Left renal cortex interstitium (tissue), 4 donors: ENCODE results near the gene COL4A2. TPM values are rescaled to one million over a fixed set of nuclear protein-coding genes. Genes with fewer than 3 reads are reported as not detected.
"Not testable (repeated sequence)": the region's sequence is repeated elsewhere in the genome, so short reads cannot be mapped to it uniquely, and the experiment has no call there.

Experiments
- DNase-seq, 4 donors: peaks; one replicate each; pipeline ENCODE4 v3.0.0-alpha.2; 2013; ENCODE audit warnings: low read depth in 4 of 4, low spot score in 2 of 4, missing footprints in 1 of 4
- polyA plus RNA-seq, 4 donors: library from polyadenylated mRNA; unstranded; fragments of 120-200 nt; gene quantifications; one replicate each; pipeline ENCODE4 v1.2.1, GENCODE V29; 2013; ENCODE audit not compliant: insufficient read length in 4 of 4

The COL4A2 gene
- polyA plus RNA-seq, 4 donors: 413 to 571 (median 494) TPM

DNA sequence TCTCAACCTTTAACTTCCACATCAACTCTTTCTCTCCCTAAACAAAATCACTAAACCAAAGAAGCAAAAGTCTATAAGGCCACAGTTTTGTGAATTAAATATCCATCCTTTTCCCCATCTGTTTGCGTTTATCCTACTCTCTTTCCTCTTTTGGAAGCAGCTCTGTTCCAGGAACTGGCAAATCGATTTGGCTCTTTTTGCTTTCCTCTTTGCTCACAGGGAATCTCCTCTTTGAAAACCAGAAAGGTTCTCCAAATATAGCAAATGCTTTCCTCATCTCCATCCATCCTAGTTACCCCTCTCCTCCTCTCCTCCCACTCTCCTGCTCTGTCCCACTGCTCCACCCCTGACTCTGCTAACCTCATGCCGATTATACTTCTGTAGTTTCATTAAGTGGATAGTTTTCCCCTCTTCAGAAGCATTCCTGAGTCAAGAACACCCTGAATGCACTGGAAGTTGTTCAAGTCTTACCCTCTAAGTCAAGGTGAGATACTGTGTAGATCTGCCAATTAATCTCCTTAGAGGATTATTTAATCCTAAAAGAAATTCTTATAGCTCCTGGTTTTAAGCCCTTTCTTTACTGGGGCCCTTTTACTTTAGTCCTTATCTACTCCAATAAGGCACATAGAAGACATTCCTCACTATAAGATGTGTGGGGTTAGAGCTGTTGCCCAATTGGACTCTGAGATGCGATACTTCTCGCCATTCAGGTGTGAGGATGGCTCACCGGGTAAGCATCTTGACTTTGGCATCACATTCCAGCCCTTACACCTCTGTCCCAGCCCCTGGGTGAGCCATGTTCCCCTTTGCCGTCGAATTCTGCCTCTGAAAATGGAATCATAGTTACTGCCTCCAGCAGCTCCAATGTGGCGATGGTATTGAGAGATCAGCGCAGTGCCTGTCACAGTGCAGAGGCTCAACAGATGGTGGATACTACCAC, 67.6 kb downstream of the COL4A2 start:
- DNase-seq: no peak

DNA sequence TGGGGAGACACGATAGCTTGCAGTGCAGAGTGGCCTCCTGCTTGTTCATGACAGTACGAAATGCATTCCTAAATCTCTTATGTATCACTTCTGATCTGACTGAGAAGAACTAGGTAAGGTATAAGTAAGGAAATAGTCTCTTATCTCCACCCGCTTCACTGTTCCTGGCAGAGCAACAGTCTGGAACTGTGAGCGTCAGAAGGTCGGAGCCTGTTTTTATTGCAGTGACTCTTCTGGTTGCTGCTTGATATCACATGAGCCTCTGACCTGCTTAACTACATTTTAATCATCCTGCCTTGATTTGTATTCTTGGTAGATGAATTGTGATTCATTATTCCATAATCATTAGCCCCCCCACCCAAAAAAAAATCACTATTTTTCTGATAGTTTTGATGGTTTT, 69.0 kb downstream of the COL4A2 start:
- DNase-seq: no peak

DNA sequence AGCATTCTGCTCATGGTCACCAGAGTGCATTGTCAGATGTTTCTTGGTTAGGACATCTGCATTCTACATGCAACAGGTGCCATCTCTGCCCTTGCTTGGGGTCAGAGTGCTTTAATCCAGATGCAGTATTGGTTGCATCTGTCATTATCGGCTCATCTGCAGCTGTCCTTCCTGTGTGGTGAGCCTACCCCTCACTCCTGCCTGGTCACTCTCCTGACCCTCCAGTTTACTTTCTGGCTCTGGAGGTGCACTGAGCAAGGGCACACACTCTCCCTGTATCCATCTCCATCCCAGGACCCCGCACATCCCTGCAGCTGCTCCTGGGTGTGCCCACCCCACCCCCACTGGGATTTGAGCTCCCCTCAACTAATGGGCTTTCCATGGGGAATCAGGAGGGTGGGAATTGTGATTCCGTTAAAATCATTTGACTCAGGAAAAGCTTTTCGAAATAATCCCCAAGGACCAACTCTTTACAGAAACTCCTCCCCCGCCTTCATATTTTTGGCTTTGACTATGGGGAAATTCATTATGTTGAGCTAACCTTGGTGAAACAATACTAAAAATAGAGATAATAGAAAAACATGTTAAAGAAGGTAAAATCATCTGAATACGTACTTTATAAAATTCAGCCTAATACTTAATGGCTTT, 70.2 kb downstream of the COL4A2 start:
- no peak for DNase-seq

DNA sequence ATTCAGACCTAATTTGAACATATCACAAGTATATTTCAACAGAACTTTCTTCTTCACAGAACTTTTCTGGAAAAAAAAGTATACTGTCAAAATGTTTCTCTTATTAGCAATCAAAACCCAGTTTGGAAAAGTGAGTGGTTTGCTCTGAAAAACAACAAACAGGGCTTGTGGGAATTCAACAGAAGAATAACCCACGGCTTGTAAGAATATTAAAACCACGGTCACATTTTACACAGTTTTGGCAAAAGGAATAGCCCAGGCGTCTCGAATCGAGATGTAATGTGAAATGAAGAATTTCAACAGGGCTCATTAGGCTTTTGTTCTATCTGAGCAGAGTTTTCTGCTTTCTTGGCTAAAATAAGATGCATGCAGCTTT, 70.7 kb downstream of the COL4A2 start:
- DNase-seq: no peak

DNA sequence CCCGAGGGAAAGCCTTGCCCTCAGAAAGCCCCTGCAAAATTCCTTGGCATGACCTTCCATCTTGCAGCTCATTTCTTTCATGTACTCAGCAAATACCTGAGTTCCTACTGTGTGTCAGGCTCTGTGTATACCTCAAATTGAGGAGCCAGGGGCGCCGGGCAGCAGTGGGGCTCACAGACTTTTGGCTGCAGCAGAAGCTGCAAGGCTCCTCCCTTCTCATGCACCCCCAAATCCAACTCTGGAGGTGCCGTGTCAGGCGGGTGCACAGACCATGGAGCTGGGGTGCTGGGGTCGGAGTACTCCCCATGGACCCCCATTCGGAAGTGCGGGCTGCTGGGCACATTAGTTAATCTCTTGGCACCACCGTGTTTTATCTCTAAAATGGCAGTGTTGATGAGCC, 72.3 kb downstream of the COL4A2 start:
- DNase-seq: no peak

DNA sequence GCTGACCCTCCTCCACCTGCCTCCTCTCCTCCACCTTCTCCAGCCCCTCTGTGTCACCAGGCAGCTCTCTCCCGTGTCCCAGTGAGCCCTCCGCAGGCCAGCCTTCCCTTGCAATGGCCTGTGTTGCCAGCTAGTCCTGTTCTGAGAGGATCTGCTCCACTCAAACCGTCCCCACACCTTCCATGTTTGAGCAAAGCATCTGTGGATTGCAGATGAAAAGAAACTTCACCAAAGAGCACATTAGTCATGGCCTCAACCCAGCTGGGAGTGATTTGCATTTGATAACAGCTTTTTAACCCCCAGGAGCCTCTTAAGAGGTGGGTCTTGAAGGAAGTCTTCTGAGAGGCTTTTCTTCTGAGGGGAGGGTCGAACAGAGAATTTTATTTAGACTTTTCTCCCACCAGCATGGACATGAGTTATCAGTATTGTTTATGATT, 72.8 kb downstream of the COL4A2 start:
- DNase-seq: no peak

DNA sequence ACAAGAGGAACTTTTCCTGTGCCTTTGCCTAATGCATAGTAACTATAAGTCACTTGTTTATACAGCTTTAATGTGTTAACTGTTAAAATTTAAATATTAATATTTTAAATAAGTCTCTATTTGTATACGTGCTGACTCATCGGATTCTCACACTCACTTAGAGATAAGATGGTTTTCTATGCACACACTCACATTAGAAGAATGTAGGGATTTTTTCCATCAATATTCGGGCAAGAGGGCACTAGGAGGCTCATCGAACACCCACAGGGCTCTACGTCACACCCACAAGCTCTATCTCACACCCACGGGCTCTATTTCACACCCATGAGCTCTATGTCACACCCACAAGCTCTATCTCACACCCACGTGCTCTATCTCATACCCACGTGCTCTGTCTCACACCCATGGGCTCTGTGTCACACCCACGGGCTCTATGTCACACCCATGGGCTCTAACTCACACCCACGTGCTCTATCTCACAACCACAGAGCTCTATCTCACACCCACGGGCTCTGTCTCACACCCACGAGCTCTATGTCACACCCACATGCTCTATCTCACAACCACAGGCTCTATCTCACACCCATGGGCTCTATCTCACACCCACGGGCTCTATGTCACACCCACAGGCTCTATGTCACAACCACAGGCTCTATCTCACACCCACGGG, 73.4 kb downstream of the COL4A2 start:
- no peak for DNase-seq

DNA sequence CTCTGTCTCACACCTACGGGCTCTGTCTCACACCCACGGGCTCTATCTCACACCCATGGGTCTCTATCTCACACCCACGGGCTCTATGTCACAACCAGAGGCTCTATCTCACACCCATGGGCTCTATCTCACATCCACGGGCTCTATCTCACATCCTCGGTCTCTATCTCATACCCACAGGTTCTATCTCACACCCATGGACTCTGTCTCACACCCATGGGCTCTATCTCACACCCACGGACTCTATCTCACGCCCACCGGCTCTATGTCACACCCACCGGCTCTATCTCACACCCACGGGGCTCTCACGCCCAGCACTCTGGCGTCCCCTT, 73.9 kb downstream of the COL4A2 start:
- no peak for DNase-seq

DNA sequence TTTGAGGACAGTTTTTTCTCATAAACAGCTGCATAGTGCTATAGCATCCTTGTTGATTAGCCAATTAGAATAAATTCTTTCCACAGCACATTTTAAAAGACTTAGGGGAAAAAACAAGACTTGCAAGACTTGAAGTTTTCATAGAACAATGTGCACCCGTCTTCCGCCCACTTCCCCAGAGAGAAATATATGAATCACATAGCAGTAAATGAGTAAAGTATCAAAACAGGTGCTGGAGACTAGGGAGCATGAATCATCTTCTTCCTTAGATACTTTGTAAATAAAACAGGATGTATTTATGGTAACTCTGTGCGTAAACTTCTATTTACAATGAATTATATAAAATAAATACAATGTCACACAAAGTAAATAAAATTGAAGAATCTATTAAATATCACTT, 75.1 kb downstream of the COL4A2 start:
- DNase-seq: no peak

DNA sequence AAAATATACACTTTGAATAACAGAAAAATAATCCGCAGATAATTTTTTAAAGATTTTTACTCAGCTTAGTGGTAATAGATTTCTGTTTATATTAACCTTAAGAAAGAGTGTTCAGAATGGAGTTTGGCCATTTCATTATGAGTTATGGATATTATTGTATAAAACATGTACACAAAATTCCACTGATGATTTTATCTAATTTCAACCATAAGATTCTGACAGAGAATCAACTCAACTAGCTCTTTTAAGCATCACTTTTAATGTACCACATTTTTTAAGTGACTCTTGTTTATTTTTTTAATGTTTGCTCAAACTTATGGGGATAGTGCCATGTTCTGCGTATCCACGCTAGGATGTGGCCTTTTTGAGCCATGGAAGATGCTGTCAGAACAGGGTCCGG, 75.7 kb downstream of the COL4A2 start:
- DNase-seq: no peak

DNA sequence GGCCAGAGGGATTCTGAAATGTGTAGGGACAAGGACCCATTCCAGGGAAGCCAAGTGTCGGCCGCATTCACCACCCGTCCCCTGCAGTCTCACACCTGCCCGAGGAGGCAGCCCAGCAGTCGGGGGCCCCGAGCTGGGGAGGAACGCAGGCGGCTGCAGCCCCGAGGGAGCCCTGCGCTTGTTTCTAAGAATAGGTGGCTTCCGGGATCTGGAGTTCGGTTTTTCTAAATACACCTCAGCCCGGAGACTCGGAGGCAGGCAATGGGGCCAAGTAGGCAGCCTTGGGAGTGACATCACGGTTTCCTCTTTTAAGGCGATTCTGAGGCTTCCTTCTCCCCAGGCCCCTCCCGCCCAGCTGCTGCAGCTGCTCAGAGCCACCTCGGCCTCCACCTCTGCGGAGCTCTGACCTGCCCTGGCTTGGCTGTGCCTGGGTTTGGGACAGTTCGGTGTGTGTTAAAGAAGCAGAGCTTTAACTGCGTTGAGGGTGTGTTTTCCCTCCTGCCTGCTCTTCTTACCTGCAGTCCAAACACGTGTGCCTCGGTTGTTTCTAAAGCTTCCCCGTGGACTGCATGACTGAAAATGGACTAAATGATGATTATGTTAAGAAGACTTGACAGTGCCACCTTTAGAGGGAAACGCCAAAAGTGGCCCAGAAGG, 80.5 kb downstream of the COL4A2 start:
- DNase-seq: no peak

DNA sequence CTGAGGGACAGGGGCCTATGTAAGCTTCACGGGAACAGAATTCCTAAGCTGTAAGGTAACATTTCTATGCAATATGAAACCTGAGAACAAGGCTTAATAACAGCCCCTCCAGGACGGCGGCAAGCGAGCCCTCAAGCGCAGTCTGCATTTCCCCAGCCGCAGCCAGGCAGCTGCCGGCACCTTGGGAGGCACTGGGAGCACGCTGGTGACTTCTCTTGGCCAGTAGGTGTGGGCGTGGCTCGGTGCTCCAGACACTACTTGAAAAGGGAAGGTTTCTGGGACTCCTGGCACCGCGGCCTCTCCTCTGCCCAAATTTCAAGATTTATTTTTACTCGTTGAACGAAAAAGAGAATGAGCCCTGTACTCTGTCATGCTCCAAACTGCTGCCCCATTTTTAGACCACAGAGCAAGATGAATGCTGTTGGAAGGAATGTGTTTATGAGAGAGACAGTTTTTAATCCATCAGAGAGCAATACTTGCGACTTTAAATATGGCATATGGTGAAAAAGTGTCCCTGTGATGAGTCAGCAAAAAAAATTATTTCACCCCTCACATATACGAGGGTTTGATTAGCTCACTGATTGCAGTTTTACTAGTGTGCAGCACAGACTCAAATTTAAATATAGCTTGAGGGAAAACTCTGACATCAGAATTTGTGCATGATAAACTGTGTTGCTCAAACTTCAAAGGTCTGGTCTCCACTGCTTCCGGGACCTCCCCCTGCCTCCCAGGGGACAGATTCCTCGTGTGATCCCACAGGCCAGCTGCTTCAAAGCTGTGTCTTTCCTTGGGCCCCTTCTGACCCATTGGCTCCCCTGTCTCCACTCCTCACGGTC, 81.2 kb downstream of the COL4A2 start:
- no peak for DNase-seq

DNA sequence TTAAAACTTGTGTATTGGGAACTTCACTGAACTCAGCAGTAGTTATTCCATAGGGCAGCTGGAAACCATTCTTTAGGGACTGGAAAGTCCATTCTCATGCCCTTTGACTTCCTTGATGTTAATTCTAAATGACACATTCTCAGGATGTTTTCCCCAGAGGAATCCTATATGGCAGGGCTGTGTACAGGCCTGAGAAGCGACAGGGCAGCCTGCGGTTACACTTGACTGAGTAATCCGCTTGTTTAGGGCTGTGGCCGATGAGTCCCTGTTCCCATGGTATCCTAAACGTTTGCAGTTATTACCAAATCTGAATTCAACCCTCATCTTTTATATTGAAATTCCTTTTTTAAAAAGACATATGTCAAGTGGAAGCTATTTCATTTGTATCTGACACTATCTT, 83.5 kb downstream of the COL4A2 start:
- no peak for DNase-seq

DNA sequence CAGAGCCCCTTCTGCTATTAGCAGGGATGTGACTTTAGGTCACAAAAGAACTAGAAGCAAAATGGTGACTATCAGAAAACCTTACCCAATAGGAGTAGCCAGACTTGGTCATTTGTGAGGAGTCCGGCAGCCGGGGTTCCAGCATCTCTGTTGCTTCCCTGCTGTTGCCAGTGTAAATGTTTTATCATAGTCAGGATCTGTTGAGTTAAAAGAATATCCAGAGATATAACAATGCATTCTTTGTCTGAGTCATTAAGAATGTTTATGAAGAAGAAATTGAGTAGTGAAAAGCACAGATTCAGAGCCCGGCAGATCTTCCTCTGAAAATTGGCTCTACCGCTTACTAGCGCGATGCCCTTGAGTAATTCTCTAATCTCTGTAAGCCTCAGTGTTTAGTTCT, 84.2 kb downstream of the COL4A2 start:
- no peak for DNase-seq

DNA sequence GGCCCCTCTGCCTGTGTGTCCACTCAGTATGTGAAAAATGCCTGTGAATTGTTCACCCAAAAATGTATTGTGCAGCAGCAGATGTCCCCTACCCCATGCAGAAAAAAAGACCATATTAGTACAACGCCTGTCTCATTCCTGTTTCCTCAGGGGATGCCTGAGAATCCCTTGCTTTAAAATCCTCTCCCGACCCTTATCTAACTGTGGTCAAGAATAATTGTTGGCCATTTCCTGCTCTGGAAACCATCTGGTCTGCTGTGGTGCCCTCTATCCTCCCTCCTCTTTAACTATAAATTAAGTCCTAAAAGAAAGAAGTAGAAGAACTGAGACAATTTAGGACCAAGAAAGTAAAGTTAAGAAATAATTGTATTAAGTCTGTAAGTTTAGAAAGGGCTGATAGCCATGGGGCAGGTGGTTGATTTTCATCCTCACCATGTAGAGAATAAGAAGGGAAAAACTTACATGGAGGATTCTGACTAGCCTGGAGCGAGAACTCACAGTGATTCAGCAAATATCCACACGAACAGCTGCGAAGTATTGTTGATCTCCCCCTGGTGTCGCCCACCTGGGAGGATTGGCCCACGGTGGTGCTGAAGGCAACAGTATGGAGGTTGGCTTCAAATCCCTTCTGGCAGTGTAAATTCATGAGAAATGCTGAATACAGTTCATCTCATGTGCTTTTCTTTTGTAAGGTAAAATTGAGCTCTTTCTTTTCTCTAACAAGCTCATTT, 85.6 kb downstream of the COL4A2 start:
- no peak for DNase-seq

DNA sequence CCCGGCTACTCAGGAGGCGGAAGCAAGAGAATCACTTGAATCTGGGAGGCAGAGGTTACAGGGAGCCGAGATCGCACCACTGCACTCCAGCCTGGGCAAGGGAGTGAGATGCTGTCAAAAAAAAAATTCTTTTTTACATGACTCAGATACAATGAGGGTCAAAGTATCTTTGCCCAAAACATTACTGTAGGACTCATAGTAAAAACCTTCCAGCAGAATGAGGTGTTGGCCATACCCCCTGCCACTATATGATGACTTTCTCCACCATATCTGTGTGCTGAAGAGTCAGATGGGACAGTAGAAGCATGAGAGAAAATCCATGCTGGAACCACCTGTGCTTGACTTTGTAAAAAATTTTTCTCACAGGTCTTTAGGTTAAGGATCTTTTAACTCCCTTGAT, 86.7 kb downstream of the COL4A2 start:
- DNase-seq: no peak

DNA sequence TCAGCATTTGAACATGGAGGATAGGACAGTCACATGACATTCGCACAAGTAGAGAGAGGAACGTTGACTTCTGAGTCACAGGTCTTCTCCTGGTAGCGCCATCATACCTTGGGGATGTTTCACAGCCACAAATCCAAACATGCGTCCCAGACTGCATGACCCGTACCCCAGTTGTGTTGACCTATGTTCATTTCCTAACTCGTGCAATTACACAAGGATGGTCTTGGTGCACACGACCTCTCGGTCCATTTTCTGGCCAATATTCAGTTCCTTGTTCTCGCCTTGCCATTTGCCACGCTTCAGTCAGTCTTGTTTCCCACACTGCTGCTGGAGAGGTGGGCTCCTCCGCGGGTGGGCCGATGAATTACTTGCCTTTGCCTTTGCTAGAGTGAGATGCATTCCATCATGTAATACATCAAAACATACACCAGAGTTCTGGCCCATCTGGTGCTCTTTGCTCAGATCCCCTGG, 87.3 kb downstream of the COL4A2 start:
- DNase-seq: no peak

DNA sequence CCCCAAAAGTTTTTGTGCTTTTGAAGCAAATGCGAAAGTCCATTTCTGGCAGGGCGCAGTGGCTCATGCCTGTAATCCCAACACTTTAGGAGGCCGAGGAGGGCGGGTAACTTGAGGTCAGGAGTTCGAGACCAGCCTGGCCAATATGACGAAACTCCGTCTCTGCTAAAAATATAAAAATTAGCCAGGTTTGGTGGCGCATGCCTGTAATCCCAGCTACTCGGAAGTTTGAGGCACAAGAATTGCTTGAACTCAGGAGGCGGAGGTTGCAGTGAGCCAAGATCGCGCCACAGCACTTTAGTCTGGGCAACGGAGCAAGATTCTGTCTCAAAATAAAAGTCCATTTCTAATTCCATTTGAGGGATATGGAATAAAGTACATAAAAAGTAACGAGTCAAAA, 88.5 kb downstream of the COL4A2 start:
- DNase-seq: not testable (repeated sequence)

DNA sequence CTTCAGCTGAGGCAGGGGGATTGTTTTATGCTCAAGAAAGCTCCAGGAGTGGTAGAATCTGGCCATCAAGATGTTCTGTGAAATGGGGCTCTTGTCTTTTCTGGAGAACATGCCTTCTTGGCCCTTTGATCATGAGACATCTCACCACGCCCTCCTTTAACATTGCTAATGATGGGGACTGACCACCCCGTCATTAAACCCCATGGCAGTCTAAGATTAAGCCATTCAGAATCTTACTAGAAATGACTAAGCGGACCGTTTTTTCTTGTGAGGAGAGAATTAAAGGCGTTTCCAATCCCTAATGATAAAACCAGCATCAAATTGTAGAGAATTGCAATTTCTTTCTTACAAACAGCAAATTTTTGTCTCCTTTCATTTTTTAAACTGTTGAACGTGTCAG, 89.4 kb downstream of the COL4A2 start:
- no peak for DNase-seq
